ENCODE measurements around the gene SLC4A3.

Gene SLC4A3

DNA sequence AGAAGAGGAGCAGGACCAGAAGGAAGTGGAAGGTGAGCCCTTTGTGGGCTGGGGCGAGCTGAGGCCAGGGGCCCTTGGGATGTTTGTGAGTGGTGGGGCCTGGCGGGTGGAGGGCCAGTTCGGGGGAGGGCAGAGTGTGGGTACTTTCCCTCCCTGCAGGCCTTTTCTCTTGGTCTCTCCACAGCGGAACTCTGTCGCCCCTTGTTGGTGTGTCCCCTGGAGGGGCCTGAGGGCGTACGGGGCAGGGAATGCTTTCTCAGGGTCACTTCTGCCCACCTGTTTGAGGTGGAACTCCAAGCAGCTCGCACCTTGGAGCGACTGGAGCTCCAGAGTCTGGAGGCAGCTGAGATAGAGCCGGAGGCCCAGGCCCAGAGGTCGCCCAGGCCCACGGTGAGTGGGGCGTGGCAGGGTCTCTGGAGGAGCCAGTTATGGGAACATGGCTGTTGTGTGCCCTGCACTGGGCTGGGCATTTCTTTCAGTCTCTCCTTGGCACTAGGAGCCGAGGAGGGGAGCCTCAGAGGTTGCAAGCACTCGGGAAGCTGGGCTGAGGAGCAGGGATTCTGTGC, 18.9 kb upstream of the SLC4A3 start (continued):
- TF ChIP-seq, protein P1, sequence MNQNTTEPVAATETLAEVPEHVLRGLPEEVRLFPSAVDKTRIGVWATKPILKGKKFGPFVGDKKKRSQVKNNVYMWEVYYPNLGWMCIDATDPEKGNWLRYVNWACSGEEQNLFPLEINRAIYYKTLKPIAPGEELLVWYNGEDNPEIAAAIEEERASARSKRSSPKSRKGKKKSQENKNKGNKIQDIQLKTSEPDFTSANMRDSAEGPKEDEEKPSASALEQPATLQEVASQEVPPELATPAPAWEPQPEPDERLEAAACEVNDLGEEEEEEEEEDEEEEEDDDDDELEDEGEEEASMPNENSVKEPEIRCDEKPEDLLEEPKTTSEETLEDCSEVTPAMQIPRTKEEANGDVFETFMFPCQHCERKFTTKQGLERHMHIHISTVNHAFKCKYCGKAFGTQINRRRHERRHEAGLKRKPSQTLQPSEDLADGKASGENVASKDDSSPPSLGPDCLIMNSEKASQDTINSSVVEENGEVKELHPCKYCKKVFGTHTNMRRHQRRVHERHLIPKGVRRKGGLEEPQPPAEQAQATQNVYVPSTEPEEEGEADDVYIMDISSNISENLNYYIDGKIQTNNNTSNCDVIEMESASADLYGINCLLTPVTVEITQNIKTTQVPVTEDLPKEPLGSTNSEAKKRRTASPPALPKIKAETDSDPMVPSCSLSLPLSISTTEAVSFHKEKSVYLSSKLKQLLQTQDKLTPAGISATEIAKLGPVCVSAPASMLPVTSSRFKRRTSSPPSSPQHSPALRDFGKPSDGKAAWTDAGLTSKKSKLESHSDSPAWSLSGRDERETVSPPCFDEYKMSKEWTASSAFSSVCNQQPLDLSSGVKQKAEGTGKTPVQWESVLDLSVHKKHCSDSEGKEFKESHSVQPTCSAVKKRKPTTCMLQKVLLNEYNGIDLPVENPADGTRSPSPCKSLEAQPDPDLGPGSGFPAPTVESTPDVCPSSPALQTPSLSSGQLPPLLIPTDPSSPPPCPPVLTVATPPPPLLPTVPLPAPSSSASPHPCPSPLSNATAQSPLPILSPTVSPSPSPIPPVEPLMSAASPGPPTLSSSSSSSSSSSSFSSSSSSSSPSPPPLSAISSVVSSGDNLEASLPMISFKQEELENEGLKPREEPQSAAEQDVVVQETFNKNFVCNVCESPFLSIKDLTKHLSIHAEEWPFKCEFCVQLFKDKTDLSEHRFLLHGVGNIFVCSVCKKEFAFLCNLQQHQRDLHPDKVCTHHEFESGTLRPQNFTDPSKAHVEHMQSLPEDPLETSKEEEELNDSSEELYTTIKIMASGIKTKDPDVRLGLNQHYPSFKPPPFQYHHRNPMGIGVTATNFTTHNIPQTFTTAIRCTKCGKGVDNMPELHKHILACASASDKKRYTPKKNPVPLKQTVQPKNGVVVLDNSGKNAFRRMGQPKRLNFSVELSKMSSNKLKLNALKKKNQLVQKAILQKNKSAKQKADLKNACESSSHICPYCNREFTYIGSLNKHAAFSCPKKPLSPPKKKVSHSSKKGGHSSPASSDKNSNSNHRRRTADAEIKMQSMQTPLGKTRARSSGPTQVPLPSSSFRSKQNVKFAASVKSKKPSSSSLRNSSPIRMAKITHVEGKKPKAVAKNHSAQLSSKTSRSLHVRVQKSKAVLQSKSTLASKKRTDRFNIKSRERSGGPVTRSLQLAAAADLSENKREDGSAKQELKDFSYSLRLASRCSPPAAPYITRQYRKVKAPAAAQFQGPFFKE (tag by site-specific recombination; IDR thresholded peaks at IDR 0.05; ENCODE audit: borderline replicate concordance): no peak
- no peak for TF ChIP-seq ZNF555 (tag by site-specific recombination; conservative IDR thresholded peaks at IDR 0.05)
- TF ChIP-seq ZNF768 (tag by site-specific recombination; IDR thresholded peaks at IDR 0.05): no peak
- no peak for TF ChIP-seq ZNF785 (tag by site-specific recombination; IDR thresholded peaks at IDR 0.05)
- TF ChIP-seq, protein P2, sequence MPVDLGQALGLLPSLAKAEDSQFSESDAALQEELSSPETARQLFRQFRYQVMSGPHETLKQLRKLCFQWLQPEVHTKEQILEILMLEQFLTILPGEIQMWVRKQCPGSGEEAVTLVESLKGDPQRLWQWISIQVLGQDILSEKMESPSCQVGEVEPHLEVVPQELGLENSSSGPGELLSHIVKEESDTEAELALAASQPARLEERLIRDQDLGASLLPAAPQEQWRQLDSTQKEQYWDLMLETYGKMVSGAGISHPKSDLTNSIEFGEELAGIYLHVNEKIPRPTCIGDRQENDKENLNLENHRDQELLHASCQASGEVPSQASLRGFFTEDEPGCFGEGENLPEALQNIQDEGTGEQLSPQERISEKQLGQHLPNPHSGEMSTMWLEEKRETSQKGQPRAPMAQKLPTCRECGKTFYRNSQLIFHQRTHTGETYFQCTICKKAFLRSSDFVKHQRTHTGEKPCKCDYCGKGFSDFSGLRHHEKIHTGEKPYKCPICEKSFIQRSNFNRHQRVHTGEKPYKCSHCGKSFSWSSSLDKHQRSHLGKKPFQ (tag by site-specific recombination; IDR thresholded peaks at IDR 0.05): no peak
- no peak for TF ChIP-seq ZNF146 (tag by site-specific recombination; IDR thresholded peaks at IDR 0.05)
- TF ChIP-seq, protein P3, sequence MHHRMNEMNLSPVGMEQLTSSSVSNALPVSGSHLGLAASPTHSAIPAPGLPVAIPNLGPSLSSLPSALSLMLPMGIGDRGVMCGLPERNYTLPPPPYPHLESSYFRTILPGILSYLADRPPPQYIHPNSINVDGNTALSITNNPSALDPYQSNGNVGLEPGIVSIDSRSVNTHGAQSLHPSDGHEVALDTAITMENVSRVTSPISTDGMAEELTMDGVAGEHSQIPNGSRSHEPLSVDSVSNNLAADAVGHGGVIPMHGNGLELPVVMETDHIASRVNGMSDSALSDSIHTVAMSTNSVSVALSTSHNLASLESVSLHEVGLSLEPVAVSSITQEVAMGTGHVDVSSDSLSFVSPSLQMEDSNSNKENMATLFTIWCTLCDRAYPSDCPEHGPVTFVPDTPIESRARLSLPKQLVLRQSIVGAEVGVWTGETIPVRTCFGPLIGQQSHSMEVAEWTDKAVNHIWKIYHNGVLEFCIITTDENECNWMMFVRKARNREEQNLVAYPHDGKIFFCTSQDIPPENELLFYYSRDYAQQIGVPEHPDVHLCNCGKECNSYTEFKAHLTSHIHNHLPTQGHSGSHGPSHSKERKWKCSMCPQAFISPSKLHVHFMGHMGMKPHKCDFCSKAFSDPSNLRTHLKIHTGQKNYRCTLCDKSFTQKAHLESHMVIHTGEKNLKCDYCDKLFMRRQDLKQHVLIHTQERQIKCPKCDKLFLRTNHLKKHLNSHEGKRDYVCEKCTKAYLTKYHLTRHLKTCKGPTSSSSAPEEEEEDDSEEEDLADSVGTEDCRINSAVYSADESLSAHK (tag by site-specific recombination; IDR thresholded peaks at IDR 0.05): no peak
- TF ChIP-seq, protein P4, sequence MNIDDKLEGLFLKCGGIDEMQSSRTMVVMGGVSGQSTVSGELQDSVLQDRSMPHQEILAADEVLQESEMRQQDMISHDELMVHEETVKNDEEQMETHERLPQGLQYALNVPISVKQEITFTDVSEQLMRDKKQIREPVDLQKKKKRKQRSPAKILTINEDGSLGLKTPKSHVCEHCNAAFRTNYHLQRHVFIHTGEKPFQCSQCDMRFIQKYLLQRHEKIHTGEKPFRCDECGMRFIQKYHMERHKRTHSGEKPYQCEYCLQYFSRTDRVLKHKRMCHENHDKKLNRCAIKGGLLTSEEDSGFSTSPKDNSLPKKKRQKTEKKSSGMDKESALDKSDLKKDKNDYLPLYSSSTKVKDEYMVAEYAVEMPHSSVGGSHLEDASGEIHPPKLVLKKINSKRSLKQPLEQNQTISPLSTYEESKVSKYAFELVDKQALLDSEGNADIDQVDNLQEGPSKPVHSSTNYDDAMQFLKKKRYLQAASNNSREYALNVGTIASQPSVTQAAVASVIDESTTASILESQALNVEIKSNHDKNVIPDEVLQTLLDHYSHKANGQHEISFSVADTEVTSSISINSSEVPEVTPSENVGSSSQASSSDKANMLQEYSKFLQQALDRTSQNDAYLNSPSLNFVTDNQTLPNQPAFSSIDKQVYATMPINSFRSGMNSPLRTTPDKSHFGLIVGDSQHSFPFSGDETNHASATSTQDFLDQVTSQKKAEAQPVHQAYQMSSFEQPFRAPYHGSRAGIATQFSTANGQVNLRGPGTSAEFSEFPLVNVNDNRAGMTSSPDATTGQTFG (tag by site-specific recombination; IDR thresholded peaks at IDR 0.05; ENCODE audit: borderline replicate concordance): no peak
- TF ChIP-seq ZNF16 (tag by site-specific recombination; IDR thresholded peaks at IDR 0.05; ENCODE audit: low read depth): no peak
- TF ChIP-seq ZNF521 (tag by site-specific recombination; IDR thresholded peaks at IDR 0.05): no peak
- no peak for TF ChIP-seq ZNF23 (tag by site-specific recombination; IDR thresholded peaks at IDR 0.05; ENCODE audit: borderline replicate concordance)
- no peak for TF ChIP-seq MEIS1 (CRISPR knock-in tag; IDR thresholded peaks at IDR 0.05; ENCODE audit: borderline replicate concordance)
- TF ChIP-seq ZNF335 (tag by site-specific recombination; conservative IDR thresholded peaks at IDR 0.05): no peak

Data from HEK293 (cell line).